NOMO-1 (cell line): Measurements from ENCODE around the gene ELMO1.

ENCODE experiments used
- DNase-seq, 2 experiments: peaks; one replicate each; lab custom pipeline; 2025; ENCODE audit not compliant: unreplicated experiment in 2 of 2; lab: John Stamatoyannopoulos, UW

ELMO1 gene

DNA sequence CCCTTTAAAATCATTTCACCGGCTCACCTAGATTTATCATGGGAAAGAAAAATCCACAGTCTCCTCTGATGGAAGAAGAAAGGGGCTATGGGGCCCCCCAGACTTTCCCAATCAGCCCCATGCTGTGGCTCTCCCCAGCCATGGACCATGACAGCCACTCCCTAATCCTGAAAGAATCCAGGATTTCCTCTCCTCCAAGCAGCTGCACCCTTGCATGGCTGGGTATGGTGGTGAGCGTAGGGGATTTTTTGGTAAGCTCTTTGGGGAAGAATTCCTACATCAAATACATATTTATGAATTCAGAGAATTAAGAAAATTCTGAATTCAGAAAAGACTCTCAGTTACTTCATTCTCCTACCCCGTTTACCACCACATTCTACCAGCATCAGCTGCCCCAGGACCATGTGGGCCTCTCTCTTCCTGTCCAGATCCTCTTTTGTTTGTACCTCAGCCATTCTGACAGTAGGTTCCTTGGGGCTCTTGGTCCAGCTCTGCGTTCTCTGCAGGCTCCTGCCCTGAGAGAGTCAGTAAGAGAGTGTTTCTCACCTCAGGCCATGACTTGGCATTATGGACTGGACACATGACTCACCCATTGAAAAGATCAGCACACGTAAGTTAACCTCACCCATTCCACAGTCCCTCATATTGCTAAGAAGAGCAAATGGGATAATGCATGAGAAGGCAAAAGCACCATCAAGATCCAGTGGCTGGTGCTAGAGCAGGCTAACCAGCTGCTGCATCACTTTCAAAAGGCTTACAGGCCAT lies 337.8 kb downstream of the ELMO1 start:
- no peak for DNase-seq

DNA sequence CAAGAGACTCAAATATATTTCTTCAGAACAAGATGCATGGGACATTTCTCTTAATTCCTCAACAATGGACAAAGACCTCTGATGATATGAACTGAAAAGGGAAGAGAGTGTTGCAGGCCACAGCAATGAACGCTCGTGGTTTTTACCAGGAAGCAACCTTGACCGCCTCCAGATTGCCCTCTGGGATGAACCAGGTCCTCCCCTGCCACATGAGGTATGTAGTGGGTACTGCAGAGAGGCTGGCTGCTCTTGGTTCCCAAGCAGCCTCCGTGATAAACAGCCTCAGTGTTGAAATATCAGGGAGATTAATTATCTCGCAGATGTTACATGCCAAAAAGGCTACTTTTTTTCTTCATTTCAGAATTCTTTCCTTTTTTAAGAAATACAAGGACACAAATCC lies 338.8 kb downstream of the ELMO1 start:
- DNase-seq = no peak

DNA sequence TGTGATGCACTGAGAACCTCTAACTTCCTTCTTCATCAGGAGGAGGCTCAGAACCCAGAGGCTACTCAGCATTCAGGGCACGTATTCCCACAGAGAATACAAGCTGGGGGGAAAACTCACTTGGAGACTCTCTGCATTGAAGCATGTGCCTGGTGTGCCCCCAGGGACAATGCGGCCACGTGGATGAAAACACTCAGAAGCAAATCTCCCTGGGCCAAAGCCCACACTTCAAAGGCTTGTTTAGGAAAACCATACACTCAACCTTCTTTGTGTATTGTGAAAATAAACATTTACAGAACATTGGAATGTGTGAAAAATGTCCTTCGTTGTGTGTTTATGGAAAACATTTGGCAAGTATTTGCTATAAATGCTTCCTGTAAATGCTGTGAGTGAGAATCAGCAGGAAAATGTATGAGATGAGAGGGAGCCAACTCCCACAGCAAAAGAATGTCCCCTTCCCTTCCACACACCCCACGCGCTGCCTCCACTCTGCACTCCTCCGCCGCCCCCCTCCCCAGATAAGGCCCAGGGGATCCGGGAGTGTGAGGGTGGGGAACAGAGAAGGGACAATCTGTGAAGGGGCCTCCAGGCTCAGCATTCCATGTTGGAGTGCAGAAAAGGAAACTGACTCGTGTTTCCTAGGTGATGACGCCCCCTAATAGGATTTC lies 339.5 kb downstream of the ELMO1 start:
- no peak for DNase-seq

DNA sequence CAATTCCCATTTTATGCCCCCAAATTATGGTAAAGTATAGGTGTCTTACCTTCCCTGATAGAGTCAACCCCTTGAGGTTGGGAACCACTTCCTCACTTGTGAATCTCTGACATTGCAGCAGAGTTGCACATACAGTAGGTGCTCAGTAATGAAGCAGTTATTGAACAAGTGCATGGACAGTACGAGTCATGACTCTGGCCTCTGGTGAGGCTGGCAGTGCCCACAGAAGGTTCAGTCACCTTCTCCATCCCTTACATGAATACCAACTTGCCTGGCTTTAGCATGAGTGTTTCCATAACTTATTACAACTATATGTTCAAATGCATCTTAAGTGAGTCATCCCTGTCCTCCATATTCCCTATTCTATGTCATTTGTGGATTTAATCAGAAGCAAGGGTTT lies 340.0 kb downstream of the ELMO1 start:
- DNase-seq = no peak

DNA sequence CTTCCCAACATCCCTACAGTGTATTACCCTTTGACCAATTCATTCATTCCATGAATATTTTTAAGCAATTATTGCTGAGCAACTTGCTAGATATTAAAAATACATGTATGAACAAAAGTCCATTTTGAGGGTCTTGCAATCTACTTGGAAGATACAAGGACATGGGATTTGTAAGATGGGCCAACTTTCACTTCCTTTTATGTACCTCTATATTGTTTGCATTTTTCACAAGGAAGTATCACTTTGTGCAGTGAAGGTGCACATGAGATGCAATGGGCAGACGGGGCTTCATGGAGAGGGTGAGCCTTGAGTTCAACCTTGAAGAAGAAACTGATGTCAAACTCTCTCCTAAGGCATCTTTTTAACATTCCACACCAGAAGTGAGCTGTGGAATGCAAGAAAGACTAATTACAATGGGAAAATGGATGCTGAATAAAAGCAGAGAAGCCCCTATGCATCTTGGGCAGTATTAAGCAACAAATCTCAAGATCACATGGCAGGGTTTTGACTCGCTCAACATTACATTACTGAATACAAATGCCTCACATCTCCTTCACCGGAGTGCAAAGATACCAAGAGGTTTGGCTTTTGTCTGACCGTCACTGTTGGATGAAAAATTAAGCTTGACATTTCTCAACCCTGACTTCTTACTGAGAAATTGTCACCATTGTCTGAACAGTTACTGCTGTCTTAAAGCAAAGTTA lies 341.5 kb downstream of the ELMO1 start:
- DNase-seq = no peak

DNA sequence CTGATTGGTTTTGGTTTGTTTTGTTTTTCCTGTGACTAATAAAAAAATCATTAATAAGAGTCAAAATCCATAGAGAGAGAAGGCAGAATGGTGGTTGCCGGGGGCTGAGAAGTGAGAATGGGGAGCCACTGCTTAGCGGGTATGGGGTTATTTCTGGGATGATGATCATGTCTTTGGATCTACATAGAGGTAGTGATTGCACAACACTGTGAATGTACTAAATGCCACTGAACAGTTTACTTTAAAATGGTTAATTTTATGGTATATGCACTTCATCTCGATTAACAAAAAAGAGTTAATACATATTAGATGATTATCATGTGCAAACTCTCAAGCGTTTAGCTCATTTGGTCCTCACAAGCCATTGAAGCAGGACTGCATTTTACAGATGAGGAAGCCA lies 342.9 kb downstream of the ELMO1 start:
- no peak for DNase-seq

DNA sequence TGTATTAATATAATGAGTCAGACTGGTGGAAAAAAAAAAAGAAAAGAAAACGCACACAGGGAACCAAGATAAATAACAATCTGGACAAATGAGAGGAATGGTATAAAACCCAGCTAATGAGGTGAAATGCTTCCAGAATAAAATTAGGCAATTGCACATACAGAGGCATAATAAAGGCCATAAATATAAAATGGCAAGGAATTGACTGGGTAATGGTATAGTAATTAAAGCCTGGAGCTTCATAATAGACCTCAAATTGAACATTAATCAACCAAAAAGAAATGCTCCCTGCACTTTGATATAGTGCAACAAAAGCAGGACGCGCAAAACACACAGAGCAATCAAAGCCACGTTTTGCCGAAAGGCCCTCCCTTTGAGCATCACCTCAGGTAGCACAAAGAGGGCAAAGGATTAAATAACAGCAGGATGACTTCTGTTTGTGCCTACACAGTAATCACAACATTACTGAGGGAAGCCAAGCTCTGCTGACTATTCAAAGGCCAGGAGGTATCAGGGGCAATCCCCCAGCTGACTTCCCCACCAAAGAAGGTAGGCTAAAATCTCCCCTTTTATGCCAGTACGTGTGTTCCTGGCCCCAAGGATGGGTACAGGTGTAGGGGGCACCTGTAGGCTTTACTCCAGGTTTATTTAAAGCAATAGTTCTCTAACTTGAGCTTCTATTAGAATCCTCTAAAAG lies 343.7 kb downstream of the ELMO1 start:
- no peak for DNase-seq

DNA sequence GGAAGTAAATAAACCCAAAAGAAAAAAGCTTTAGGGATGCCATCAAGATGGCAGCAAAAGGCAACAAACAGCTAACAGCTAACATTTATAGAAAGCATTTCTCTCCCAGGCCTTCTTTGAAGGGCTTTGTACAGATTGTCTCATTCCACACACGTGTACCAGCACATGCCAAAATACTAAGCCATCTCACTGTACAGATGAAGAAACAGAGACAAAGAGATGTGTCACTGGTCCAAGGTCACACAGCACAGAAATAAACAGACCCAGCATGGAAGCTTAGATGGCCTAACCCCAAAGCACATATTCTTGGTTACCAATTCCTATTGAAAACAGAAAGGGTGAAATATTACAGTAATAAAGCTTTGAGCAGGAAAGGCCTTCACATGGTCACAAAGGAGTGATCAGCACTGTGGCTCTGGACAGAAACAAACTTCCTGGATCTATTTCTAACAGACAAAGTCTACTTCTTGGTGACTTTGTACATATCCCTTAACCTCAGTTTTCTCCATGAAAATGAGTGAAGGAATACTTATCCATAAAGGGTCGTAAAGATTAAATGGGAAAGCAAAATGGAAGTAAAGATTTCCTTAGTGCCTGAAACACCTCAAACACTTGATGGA lies 346.0 kb downstream of the ELMO1 start:
- no peak for DNase-seq

DNA sequence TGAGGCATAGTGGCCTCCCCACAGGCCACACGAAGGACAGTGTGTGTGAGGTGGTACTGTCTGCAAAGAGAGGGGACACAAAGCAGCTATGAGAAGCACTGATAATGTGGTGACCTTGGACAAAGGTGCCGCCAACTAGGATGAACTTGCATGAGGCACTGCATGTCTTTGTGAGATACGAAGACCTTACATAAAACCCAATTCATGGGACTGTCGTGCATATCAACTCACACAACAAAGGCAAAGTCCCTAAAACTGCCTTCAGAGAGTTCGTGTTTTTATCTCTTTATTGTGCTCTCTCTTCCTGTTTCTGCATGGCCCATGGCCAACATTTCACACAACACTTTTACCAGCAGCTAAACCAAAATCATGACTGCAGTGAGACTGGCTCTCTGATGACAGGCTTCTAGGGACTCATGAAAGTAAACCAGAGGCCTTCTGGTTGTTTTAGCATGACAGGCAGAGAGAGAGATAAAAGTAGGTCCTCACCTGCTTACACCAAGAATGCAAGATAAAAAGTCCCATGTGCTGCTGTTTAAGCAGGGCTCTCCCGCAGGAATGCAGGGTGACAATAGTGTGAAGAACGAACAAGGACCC lies 347.8 kb downstream of the ELMO1 start:
- no peak for DNase-seq

DNA sequence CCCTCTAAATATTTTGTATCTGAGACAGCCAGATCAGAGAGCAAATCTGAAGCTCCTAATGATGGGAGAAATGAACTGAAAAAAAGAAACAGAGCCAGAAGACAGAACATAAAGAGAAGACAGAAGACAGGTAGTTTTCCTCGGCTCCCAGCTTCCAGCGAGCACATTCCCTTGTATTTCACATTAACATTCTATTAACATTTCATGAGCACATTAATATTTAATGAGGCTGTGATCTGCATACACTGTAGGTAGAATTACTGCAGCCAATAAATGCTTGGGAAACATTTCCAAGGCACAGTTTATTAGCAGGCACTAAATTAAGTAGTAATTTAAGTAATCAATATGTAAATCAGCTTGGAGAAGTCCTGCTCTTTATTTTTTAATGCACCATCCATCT lies 349.9 kb downstream of the ELMO1 start:
- no peak for DNase-seq

DNA sequence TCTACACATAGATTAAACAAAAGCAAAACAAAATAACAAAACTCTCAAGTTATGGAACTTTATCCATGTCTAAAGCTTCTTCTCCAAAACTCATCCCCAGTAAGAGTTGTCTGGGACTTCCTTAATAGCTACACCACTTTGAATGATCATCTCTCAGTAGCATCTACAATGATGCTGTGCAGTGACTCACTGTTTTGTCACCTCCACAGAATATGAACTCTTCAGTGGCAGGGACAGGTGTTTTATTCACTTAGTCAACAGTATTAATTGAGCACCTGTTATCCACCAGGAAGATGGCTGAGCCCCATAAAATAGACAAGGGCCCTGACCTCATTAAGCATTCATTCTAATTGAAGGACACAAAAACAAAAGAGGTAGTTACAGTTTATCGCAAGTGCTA lies 350.7 kb downstream of the ELMO1 start:
- no peak for DNase-seq

DNA sequence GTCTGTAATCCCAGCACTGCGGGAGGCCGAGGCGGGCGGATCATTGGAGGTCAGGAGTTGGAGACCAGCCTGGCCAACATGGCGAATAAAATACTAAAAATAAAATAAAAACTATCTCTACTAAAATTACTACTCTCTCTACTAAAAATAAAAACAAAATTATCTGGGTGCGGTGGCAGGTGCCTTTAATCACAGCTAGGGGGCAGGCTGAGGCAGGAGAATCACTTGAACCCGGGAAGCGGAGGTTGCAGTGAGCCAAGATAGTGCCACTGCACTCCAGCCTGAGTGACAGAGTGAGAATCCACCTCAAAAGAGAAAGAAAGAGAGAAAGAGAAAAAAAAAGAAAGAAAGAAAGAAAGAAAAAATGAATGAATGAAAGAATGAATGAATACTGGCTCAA lies 351.4 kb downstream of the ELMO1 start:
- no peak for DNase-seq

DNA sequence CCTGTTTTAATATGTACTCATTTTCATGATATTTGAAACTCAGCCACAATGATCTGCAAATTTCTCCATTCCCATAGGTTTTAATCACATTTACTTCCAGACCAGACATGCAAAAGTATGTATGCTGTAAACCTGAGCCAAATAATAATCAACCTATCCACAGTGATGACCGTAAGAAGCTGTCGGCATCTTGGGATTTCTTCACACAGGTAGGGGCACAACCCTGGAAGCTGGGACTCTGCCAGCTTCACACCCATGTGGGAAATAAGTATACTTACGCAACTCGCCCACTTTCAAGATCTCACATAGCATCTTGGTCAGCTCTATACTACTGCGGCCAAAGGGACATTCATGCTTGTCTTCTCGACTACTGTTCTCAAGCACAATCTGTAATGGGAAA lies 352.3 kb downstream of the ELMO1 start:
- DNase-seq = no peak

DNA sequence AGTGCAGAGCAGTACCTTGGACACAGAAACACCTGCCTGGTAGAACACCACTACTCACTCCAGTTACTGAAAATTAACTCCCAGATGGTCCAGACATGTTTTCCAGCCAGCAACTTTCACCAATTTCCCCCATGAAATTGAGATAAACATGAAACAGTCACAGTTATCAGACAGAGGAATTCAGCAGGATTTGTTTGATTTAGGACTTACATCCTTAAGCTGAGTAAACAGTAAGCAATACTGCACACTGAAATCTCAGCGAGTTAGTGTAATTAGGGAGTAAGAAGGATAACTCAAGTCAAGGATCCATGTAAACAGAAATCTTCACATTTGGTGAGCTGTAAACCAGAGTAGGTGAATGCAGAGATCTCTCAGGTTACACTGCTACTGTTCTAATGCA lies 353.5 kb downstream of the ELMO1 start:
- DNase-seq = no peak

DNA sequence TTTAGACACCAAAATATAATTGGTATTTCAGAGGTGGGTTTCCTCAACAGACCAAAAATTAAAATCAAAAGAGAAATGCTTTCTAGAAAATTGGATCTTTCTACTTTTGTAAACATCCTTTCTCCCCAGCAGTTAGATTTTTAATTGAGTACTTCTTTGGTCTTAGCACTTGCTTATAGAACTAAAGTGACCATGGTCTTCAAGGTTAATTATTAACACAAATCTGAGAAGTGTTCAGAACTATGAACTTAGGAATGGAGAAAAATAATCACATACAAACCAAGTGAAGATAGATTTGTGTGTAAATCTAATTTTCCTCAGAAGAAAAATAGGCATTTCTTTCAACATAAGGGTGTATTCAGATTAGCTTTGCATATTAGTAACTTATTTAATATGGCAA lies 355.4 kb downstream of the ELMO1 start:
- DNase-seq = no peak

DNA sequence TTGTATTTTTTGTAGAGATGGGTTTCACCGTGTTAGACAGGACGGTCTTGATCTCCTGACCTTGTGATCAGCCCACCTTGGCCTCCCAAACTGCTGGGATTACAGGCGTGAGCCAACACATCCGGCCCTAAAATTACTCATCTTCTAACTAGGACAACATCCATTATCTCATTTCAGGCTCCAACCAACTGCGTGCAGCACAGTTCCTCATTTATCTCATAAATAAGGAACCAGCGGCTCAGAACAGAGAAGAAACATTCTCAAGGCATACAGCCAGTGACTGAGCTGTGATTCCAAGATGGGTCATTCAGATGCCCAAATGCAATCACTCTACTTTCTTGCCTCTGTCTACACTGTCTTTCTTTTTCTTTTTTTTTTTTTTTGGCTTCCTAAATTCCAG lies 356.1 kb downstream of the ELMO1 start:
- peak; percentile 79 to 96 for DNase-seq

DNA sequence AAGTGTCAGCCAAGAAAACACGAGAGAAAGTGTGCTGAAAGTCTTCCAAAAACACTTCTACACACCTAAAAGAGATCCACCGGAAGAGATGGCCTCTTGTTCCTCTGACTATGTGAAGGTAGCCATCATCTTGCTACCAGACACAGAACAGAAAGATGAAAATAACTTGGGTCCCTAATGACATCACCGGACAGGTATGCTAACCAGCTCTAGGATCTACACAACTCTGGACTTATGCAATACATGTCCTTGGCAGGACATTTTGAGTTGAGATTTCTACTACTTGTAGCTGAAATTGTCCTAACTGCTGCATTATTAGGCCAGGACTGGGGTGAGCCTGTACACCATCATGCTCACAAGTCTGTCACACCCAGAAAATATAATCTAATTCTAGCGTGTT lies 358.7 kb downstream of the ELMO1 start:
- no peak for DNase-seq

DNA sequence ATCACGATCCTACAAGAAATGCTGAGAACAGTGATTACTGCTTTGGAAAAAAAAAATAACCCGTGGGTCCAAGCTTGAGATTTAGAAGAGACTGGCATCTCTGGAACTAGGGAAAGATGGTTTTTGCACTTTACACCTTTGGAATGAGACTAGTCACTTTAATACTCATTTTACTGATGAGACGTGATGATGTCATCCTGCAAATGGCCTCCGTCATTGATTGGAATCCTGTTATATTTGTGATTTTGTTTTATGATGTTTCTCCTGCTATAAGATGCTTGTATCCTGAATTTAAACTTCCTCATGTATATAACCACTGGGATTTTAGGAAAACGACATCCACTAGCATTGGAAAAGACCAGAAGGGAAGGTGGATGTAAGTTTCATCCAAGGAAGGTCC lies 363.1 kb downstream of the ELMO1 start:
- DNase-seq = no peak

DNA sequence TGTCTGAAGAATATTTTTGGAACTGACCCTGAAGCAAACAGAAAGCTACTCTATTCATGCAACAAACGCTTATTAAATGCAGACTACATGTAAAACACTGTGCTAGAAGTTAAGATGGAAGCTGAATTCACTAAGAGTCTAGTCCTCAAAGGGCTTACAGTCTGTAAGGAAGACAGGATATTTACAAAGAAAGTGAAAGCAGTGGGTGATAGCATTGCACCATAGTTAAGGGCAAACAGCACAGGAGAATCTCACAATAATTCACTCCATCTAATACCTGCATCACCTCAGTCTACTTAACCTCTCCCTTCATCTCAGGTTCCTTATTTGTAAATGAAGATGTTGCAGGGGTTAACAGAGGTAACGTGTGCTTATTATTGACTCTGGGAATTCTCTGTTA lies 364.4 kb downstream of the ELMO1 start:
- no peak for DNase-seq

DNA sequence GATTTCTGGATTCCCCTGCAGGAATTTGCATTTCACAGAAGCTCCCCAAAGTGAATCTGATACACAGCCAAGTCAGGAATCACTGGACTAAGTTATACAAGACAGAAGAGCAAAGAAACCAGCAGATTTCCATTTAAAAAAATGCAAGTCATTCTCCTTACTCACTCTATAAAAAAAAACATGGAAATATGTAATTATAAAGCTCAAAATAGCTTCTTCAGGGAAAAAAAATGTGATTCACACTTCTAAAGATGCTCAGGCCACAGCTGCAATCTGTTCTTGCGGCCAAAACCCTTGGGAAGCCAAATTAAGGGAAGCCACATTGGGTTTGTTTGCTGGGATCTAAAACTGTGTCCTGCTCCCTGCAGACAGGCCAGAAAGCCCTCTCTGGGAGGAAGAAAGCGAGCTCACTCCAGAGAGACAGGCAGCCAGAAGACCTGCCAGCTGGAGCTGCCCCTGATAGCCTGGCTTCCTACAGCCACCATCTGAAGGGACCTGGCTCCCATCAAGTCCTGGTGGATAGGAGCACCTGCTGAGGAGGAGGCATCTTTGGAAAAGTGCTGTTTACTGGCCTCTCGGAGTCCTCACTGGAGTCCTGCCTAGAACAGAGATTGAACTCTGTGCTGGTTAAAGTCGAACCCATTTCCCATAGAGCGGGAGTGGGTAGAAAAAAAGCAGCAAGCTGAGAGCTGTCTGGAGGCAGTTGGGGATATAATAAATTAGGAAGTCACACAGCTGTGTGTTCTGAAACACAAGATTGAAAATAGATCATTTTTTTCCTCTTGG lies 365.2 kb downstream of the ELMO1 start:
- no peak for DNase-seq
